Neural progenitor cell (in vitro differentiated cells): ENCODE measurements around the gene PDCD2L.

Experiments used
- EZH2 ChIP-seq: fragments of 200-600 bp; sonication (generic); IDR thresholded peaks from 2 replicates; pipeline ENCODE4 v1.6.1; 2017; ENCODE audit warnings: antibody characterized with exemption, mild to moderate bottlenecking, moderate library complexity
- TF ChIP-seq, protein P1 (sequence below): fragments of 200-600 bp; sonication (generic); IDR thresholded peaks from 2 replicates; pipeline ENCODE4 v1.5.1; 2017; ENCODE audit warnings: antibody characterized with exemption, mild to moderate bottlenecking

DNA sequence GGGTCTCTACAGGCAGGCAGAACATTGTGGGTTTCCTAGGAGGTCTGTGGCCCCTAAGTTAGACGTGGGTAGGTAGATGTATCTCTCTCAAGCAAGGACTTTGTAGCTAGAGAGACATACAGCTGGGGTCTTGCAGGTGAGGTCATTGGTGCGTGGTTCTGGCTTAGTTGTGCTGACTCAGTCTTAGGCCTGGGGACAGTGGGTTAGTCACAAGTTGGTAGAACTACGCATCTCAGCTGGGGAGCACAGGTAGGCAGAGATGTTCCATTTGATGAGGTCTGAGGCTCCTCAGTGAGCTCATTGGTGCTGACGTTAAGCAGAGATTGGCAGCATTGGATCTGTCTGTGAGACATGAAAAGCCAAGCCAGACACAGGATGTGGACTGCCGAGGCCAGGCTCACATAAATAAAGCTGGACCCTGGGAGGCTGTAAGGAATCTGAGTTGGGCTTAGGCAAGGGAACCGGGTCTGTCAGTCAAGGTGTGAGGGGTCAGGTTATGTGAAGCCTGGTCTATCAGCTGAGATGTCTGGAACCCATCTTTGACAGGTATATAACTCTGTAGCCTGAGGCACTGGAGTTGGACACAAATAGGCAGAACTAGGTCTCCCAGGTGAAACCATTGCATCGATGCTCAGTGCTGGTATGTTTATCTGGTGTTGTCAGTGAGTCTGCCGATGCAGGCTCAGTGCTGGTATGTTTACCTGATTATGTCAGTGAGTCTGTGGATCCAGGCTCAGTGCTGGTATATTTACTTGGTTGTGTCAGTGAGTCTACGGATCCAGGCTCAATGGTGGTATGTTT lies 17.4 kb upstream of the PDCD2L start:
- TF ChIP-seq, protein P1, sequence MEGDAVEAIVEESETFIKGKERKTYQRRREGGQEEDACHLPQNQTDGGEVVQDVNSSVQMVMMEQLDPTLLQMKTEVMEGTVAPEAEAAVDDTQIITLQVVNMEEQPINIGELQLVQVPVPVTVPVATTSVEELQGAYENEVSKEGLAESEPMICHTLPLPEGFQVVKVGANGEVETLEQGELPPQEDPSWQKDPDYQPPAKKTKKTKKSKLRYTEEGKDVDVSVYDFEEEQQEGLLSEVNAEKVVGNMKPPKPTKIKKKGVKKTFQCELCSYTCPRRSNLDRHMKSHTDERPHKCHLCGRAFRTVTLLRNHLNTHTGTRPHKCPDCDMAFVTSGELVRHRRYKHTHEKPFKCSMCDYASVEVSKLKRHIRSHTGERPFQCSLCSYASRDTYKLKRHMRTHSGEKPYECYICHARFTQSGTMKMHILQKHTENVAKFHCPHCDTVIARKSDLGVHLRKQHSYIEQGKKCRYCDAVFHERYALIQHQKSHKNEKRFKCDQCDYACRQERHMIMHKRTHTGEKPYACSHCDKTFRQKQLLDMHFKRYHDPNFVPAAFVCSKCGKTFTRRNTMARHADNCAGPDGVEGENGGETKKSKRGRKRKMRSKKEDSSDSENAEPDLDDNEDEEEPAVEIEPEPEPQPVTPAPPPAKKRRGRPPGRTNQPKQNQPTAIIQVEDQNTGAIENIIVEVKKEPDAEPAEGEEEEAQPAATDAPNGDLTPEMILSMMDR, result no peak
- TF ChIP-seq EZH2, result no peak
